ENCODE measurements around the gene GALNT12. TPM values are rescaled to one million over a fixed set of nuclear protein-coding genes. Genes with fewer than 3 reads are reported as not detected.

Gene GALNT12
- total and polyA plus RNA-seq, 2 experiments from 2014 or later: 4.2 to 19.7 TPM

DNA sequence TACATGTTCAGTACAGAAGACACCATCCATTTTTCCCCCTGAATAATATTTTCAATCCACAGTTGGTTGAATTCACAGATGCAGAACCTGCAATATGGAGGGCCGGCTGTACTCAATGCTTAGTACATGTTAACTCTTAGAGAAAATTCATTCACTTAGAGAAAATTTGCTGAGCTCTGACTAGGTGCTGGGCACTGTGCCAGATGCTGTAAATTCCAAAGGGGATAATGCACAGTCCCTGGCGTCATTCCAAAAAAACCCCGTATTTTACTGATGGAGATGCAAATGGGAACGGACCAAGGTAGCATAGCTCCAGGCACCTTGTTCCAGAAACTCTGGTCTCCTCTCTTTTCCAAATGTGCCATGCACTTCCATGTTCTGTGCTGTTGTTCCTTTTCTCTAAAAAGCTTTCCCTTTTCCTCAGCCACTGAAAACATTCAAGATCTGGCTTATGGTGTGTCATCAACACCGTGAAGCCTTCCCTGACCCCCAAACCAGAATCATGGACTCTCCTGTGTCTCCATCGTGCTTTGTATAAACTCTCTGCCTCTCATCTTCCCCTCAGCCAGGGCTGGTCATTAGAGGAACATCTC, 80.5 kb downstream of the GALNT12 start:
- Histone ChIP-seq H3K27ac (no peak overlapping the region), H3K9me3 (ENCODE audit: low read depth) (no peaks in the 10 kb centered on the region), H3K27me3 (no peaks in the 10 kb centered on the region), H3K36me3 (no peaks in the 10 kb centered on the region), H3K4me1 (ENCODE audit: low read depth) (peaks cover 14% of the 10 kb centered on the region), H3K4me3 (no peak overlapping the region)
- DNase-seq (ENCODE audit: low read depth in 1 of 2, low spot score in 1 of 2): peak; percentile 36 to 55
- TF ChIP-seq CTCF (IDR thresholded peaks at IDR 0.05; ENCODE audit: low read depth, low read length): no peak

- no peaks in the 10 kb centered on the region for H3K27me3 ChIP-seq
- TF ChIP-seq CTCF (IDR thresholded peaks at IDR 0.05; ENCODE audit: low read depth, low read length): no peak
- H3K4me1 ChIP-seq (ENCODE audit: low read depth): peaks cover 14% of the 10 kb centered on the region
- H3K4me3 ChIP-seq: no peak overlapping the region
- H3K36me3 ChIP-seq: no peaks in the 10 kb centered on the region
- H3K9me3 ChIP-seq (ENCODE audit: low read depth): no peaks in the 10 kb centered on the region
- DNase-seq (ENCODE audit: low read depth in 1 of 2, low spot score in 1 of 2): peak in 1 of 2 donors; percentile 59
- no peak overlapping the region for H3K27ac ChIP-seq
Measured at GRCh38 chr9:98888801-98889421, 81.4 kb downstream of the GALNT12 start.

DNA sequence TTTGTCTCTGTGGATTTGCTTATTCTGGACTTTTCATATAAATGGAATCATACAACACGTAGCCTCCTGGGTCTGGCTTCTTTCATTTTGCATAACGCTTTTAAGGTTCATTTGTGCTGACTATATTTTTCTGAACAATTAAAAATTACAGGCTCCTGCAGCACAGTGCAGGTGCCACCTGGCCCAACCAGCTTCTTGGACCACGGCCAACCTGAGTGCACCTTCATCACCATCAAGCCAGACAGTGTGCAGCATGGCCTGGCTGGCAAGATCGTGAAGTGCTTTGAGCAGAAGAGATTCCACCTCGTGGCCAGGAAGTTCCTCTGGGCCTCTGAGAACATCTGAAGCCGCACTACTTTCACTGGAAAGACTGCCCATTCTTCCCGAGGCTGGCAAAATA, 82.8 kb downstream of the GALNT12 start:
- peaks cover 8% of the 10 kb centered on the region for H3K4me1 ChIP-seq (ENCODE audit: low read depth)
- H3K27me3 ChIP-seq: no peaks in the 10 kb centered on the region
- TF ChIP-seq CTCF (IDR thresholded peaks at IDR 0.05; ENCODE audit: low read depth, low read length): no peak
- no peak for DNase-seq (ENCODE audit: low read depth in 1 of 2, low spot score in 1 of 2)
- H3K36me3 ChIP-seq: no peaks in the 10 kb centered on the region
- H3K4me3 ChIP-seq: no peak overlapping the region
- H3K9me3 ChIP-seq (ENCODE audit: low read depth): no peaks in the 10 kb centered on the region
- H3K27ac ChIP-seq: no peak overlapping the region

GRCh38 chr9:98892288-98892687, 84.8 kb downstream of the GALNT12 start:
- H3K4me1 ChIP-seq (ENCODE audit: low read depth): no peaks in the 10 kb centered on the region
- H3K4me3 ChIP-seq: no peak overlapping the region
- no peak overlapping the region for H3K27ac ChIP-seq
- H3K27me3 ChIP-seq: no peaks in the 10 kb centered on the region
- H3K36me3 ChIP-seq: no peaks in the 10 kb centered on the region
- TF ChIP-seq CTCF (IDR thresholded peaks at IDR 0.05; ENCODE audit: low read depth, low read length): no peak
- no peaks in the 10 kb centered on the region for H3K9me3 ChIP-seq (ENCODE audit: low read depth)
- DNase-seq (ENCODE audit: low read depth in 1 of 2, low spot score in 1 of 2): peak in 1 of 2 donors; percentile 54

GRCh38 chr9:98892690-98893089, 85.2 kb downstream of the GALNT12 start:
- Histone ChIP-seq H3K36me3 (no peaks in the 10 kb centered on the region), H3K27me3 (no peaks in the 10 kb centered on the region), H3K27ac (no peak overlapping the region), H3K4me3 (no peak overlapping the region), H3K4me1 (ENCODE audit: low read depth) (no peaks in the 10 kb centered on the region), H3K9me3 (ENCODE audit: low read depth) (no peaks in the 10 kb centered on the region)
- no peak for TF ChIP-seq CTCF (IDR thresholded peaks at IDR 0.05; ENCODE audit: low read depth, low read length)
- no peak for DNase-seq (ENCODE audit: low read depth in 1 of 2, low spot score in 1 of 2)

Data from cardiac muscle cell (in vitro differentiated cells and primary cell).